Kidney (tissue), 14 donors: ENCODE measurements around the gene SLC25A39. TPM values are rescaled to one million over a fixed set of nuclear protein-coding genes. Genes with fewer than 3 reads are reported as not detected.
A peak's percentile ranks its signal among the peaks of the same experiment; 100 is the strongest.

Experiments
- DNase-seq, 5 donors: peaks; one replicate each; pipeline ENCODE4 v3.0.0-alpha.2; 2013 to 2020
- FAIRE-seq: peaks from 2 replicates; lab custom pipeline; 2012; peaks lifted over from hg19 to GRCh38; lab: Jason Lieb, UNC
- H3K27ac ChIP-seq, 2 donors: one replicate each; pipeline ENCODE4 v1.7.0; 2013; ENCODE audit warnings: low read depth in 2 of 2, low read length in 2 of 2, inconsistent platforms in 1 of 2
- H3K27me3 ChIP-seq: one replicate; pipeline ENCODE4 v1.7.1; 2013; ENCODE audit warnings: low read length, inconsistent platforms; ENCODE audit not compliant: control insufficient read depth, insufficient read depth
- H3K36me3 ChIP-seq, 3 donors: one replicate each; pipeline versions ENCODE4 v1.7.0 to v1.7.1; 2013; ENCODE audit warnings: low read length in 3 of 3, control low read depth in 1 of 3, inconsistent platforms in 1 of 3; ENCODE audit not compliant: insufficient read depth in 3 of 3, control insufficient read depth in 2 of 3
- H3K4me1 ChIP-seq, 3 donors: one replicate each; pipeline versions ENCODE4 v1.7.0 to v1.7.1; 2013; ENCODE audit warnings: low read length in 3 of 3, inconsistent platforms in 1 of 3, low read depth in 1 of 3; ENCODE audit not compliant: control insufficient read depth in 2 of 3, insufficient read depth in 2 of 3
- H3K4me3 ChIP-seq, 3 donors: one replicate each; pipeline versions ENCODE4 v1.7.0 to v1.8.1; 2013; ENCODE audit warnings: low read length in 3 of 3, control low read depth in 1 of 3, inconsistent platforms in 1 of 3
- H3K9ac ChIP-seq, 3 donors: one replicate each; pipeline versions ENCODE4 v1.7.0 to v1.7.1; 2013; ENCODE audit warnings: low read length in 3 of 3, control low read depth in 1 of 3, inconsistent platforms in 1 of 3
- H3K9me3 ChIP-seq, 3 donors: one replicate each; pipeline versions ENCODE4 v1.7.0 to v1.7.1; 2013; ENCODE audit warnings: low read length in 3 of 3, control low read depth in 1 of 3, inconsistent platforms in 1 of 3; ENCODE audit not compliant: control insufficient read depth in 2 of 3, insufficient read depth in 1 of 3
- CTCF ChIP-seq: IDR thresholded peaks from 3 replicates; pipeline ENCODE4 v1.5.1; 2012; ENCODE audit warnings: mild to moderate bottlenecking, moderate library complexity, borderline replicate concordance; ENCODE audit not compliant: insufficient read depth; ENCODE audit errors: extremely low read depth
- intact Hi-C: fragments of 100-400 bp; cut with DNase I; formaldehyde crosslinking; loops from one replicate; pipeline ENCODE4 v1.11.1; 2022
- polyA plus RNA-seq: library from polyadenylated mRNA; stranded (reverse); fragments of 350-450 nt; fragmentation: Illumina TruSeq; extraction: RNeasy Lipid Tissue Mini Kit (QIAGEN cat#74804); gene quantifications from one replicate; pipeline ENCODE4 v1.2.3, GENCODE V29; 2014; ENCODE audit warnings: low read depth, low replicate concordance; ENCODE audit not compliant: insufficient read depth
- total RNA-seq: library from RNA; stranded (reverse); fragmentation: NEBNext Ultra II Directional; extraction: Animal tissue kit (Norgen Biotek cat#: 25700); gene quantifications from one replicate; pipeline ENCODE4 v1.2.1, GENCODE V29; 2021
- donor health status: control.
- donor health status: control.
- donor health status: control.
- donor health status: control.
- donor health status: control.
- donor health status: DM: yes; HTN: yes; CAD: no.
- donor health status: Normal renal cell carcinoma (clear cell type).

Gene SLC25A39
- total and polyA plus RNA-seq, 2 donors from 2014 or later: 107 to 389 TPM

- Histone ChIP-seq H3K9me3 (no peaks in the 10 kb centered on the region), H3K9ac (peak overlapping the region in 1 of 3 donors; percentile 3), H3K27ac (no peak overlapping the region), H3K27me3 (no peaks in the 10 kb centered on the region), H3K4me3 (peak overlapping the region in 2 of 3 donors; percentile 54 to 60), H3K4me1 (peaks cover 5 to 9% (median 5%) of the 10 kb centered on the region in 3 donors), H3K36me3 (no peaks in the 10 kb centered on the region)
- DNase-seq (peak in 4 of 5 donors; percentile 59 to 73 (median 66)), FAIRE-seq (no peak)
- intact Hi-C loops: no loop called here
- no peak for TF ChIP-seq CTCF
Observed at GRCh38 chr17:44362459-44362948, 37.9 kb upstream of the SLC25A39 start.

GRCh38 chr17:44361292-44362260, 37.0 kb upstream of the SLC25A39 start:
- Histone ChIP-seq H3K4me3 (peak overlapping the region in 1 of 3 donors; percentile 18), H3K4me1 (peaks cover 5 to 9% (median 5%) of the 10 kb centered on the region in 3 donors), H3K27me3 (no peaks in the 10 kb centered on the region), H3K27ac (no peak overlapping the region), H3K9me3 (no peaks in the 10 kb centered on the region), H3K36me3 (no peaks in the 10 kb centered on the region), H3K9ac (no peak overlapping the region)
- intact Hi-C loops: no loop called here
- TF ChIP-seq CTCF: no peak
- FAIRE-seq (no peak), DNase-seq (peak in 4 of 5 donors; percentile 51 to 78 (median 66))

GRCh38 chr17:44360826-44361225, 36.2 kb upstream of the SLC25A39 start:
- no peaks in the 10 kb centered on the region for H3K9me3 ChIP-seq
- DNase-seq (peak; percentile 85 to 96 (median 93)), FAIRE-seq (no peak)
- intact Hi-C loops: no loop called here
- H3K4me1 ChIP-seq: peaks cover 5 to 9% (median 5%) of the 10 kb centered on the region in 3 donors
- no peak overlapping the region for H3K9ac ChIP-seq
- TF ChIP-seq CTCF: no peak
- H3K36me3 ChIP-seq: no peaks in the 10 kb centered on the region
- no peaks in the 10 kb centered on the region for H3K27me3 ChIP-seq
- H3K4me3 ChIP-seq: no peak overlapping the region
- H3K27ac ChIP-seq: no peak overlapping the region
